ENCODE results near the gene GLB1L2.

GRCh38 chr11:134394311-134394710 is 62.5 kb downstream of the GLB1L2 start:
- no peak for TF ChIP-seq CEBPB (IDR thresholded peaks at IDR 0.05)
- TF ChIP-seq TAF1 (IDR thresholded peaks at IDR 0.05; ENCODE audit: low read depth), result no peak
- TF ChIP-seq CREB1 (IDR thresholded peaks at IDR 0.05; ENCODE audit: low read depth), result no peak
- no peak for TF ChIP-seq FOXM1 (IDR thresholded peaks at IDR 0.05; ENCODE audit: borderline replicate concordance, low read depth)
- TF ChIP-seq REST (IDR thresholded peaks at IDR 0.05; ENCODE audit: low read depth), result no peak

Measured in Ishikawa (cell line).